ENCODE results near the gene SBF1.

The SBF1 gene

DNA sequence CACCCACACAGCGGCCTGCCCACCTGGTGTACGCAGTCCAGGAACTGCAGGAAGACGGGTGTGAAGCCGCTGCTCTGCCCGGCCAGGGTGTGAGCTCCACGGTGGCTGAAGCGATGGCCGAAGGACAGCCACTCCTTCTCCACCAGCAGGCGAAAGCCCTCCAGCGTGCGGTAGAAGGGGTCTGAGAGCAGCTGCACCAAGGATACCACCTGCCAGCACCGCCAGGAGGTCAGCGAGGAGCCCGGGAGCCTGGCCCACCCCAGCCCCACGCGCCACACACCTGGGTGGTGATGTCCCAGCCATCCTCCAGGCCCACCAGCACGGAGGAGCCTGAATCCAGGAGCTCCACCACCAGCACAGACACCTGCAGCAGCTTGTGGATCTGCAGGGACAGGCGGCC, 19.6 kb downstream of the SBF1 start:
- Histone ChIP-seq H3K14ac (ENCODE audit: low read length) (no peak overlapping the region), H3K9me3 (replicated peaks in 1 of 2; ENCODE audit: control insufficient read depth in 2 of 2, insufficient read depth in 1 of 2, low read depth in 1 of 2, low read length in 2 of 2) (peaks cover 0 to 2% of the 10 kb centered on the region in 2 donors), H3K4me3 (ENCODE audit: low read length in 2 of 2) (no peak overlapping the region), H3K36me3 (replicated peaks in 1 of 2; ENCODE audit: control insufficient read depth in 2 of 2, insufficient read depth in 2 of 2, low read length in 2 of 2) (peaks cover 54 to 94% of the 10 kb centered on the region in 2 donors), H3K27me3 (ENCODE audit: control insufficient read depth in 3 of 3, insufficient read depth in 3 of 3, low read depth in 1 of 3, low read length in 3 of 3) (no peaks in the 10 kb centered on the region), H3K9ac (ENCODE audit: low read depth, low read length, poor library complexity) (peak overlapping the region; percentile 30), H3K23ac (ENCODE audit: low read depth, low read length, poor library complexity) (peak overlapping the region; percentile 73), H3K4me2 (ENCODE audit: insufficient read depth, low read length, poor library complexity, severe bottlenecking) (no peak overlapping the region), H2AFZ (ENCODE audit: low read length) (no peak overlapping the region), H3K4me1 (ENCODE audit: control insufficient read depth in 2 of 2, insufficient read depth in 1 of 2, low read depth in 1 of 2, low read length in 2 of 2) (no peaks in the 10 kb centered on the region), H3K4ac (ENCODE audit: low read length) (no peak overlapping the region), H2AK5ac (ENCODE audit: low read depth, low read length) (no peak overlapping the region), H2BK12ac (ENCODE audit: low read length) (no peak overlapping the region), H2BK5ac (ENCODE audit: low read length) (peak overlapping the region; percentile 53), H2BK120ac (ENCODE audit: low read depth, low read length) (no peak overlapping the region), H2BK15ac (ENCODE audit: low read length) (no peak overlapping the region), H3K18ac (ENCODE audit: low read length) (no peak overlapping the region), H4K91ac (ENCODE audit: low read depth, low read length, poor library complexity) (no peak overlapping the region), H3K27ac (replicated peaks; ENCODE audit: low read length) (no peak overlapping the region), H4K8ac (ENCODE audit: low read depth, low read length) (no peak overlapping the region), H3K79me1 (ENCODE audit: low read depth, low read length) (peaks cover 5% of the 10 kb centered on the region)
- no peak for DNase-seq (ENCODE audit: low spot score)
- WGBS, 2 donors (ENCODE audit: extremely low coverage in 2 of 2, insufficient read length in 2 of 2, insufficient replicate concordance in 1 of 2): no CpG with 5 or more reads among the region's 18 CpGs

DNA sequence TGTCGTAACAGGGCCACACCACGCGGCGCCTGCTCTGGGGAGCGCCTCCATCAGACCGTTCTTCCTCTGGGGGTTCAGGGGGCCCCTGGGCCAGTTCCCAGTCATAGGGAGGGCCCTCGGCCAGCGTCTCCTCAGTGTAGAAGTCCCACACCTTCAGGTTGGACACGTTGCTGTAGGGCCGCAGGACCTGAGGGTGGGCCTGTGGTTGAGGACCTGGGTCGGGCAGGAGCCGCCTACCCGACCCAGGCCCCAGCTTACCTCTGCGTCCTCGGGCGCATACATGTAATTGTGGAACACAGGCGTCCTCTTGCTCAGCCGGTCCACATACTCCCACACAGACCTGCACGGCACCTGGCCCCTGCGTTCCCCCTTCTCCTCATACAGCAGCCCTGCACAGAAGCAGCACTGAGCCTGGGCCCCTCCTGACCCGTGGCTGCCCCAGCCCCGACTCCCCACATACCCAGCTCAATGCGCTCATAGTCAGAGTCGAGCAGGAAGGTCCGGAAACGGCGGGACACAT, 20.2 kb downstream of the SBF1 start:
- no peaks in the 10 kb centered on the region for H3K27me3 ChIP-seq (ENCODE audit: control insufficient read depth in 3 of 3, insufficient read depth in 3 of 3, low read depth in 1 of 3, low read length in 3 of 3)
- H3K14ac ChIP-seq (ENCODE audit: low read length): no peak overlapping the region
- H3K18ac ChIP-seq (ENCODE audit: low read length): no peak overlapping the region
- H4K8ac ChIP-seq (ENCODE audit: low read depth, low read length): no peak overlapping the region
- peak overlapping the region; percentile 53 for H2BK5ac ChIP-seq (ENCODE audit: low read length)
- H4K91ac ChIP-seq (ENCODE audit: low read depth, low read length, poor library complexity): no peak overlapping the region
- H3K9ac ChIP-seq (ENCODE audit: low read depth, low read length, poor library complexity): no peak overlapping the region
- DNase-seq (ENCODE audit: low spot score): no peak
- no peak overlapping the region for H2BK120ac ChIP-seq (ENCODE audit: low read depth, low read length)
- H3K79me1 ChIP-seq (ENCODE audit: low read depth, low read length): peaks cover 8% of the 10 kb centered on the region
- H2AK5ac ChIP-seq (ENCODE audit: low read depth, low read length): no peak overlapping the region
- H3K23ac ChIP-seq (ENCODE audit: low read depth, low read length, poor library complexity): peak overlapping the region; percentile 73
- H3K4me1 ChIP-seq (ENCODE audit: control insufficient read depth in 2 of 2, insufficient read depth in 1 of 2, low read depth in 1 of 2, low read length in 2 of 2): no peaks in the 10 kb centered on the region
- peaks cover 0 to 5% of the 10 kb centered on the region in 2 donors for H3K9me3 ChIP-seq (replicated peaks in 1 of 2; ENCODE audit: control insufficient read depth in 2 of 2, insufficient read depth in 1 of 2, low read depth in 1 of 2, low read length in 2 of 2)
- no peak overlapping the region for H2BK15ac ChIP-seq (ENCODE audit: low read length)
- H3K4ac ChIP-seq (ENCODE audit: low read length): no peak overlapping the region
- peaks cover 53 to 92% of the 10 kb centered on the region in 2 donors for H3K36me3 ChIP-seq (replicated peaks in 1 of 2; ENCODE audit: control insufficient read depth in 2 of 2, insufficient read depth in 2 of 2, low read length in 2 of 2)
- no peak overlapping the region for H3K27ac ChIP-seq (replicated peaks; ENCODE audit: low read length)
- no peak overlapping the region for H2AFZ ChIP-seq (ENCODE audit: low read length)
- no CpG with 5 or more reads among the region's 27 CpGs for WGBS, 2 donors (ENCODE audit: extremely low coverage in 2 of 2, insufficient read length in 2 of 2, insufficient replicate concordance in 1 of 2)
- no peak overlapping the region for H3K4me3 ChIP-seq (ENCODE audit: low read length in 2 of 2)
- H2BK12ac ChIP-seq (ENCODE audit: low read length): no peak overlapping the region
- no peak overlapping the region for H3K4me2 ChIP-seq (ENCODE audit: insufficient read depth, low read length, poor library complexity, severe bottlenecking)

GRCh38 chr22:50452649-50453048, 22.2 kb downstream of the SBF1 start:
- no peak for DNase-seq (ENCODE audit: low spot score)
- H3K36me3 ChIP-seq (replicated peaks in 1 of 2; ENCODE audit: control insufficient read depth in 2 of 2, insufficient read depth in 2 of 2, low read length in 2 of 2): peaks cover 51 to 91% of the 10 kb centered on the region in 2 donors
- H3K18ac ChIP-seq (ENCODE audit: low read length): no peak overlapping the region
- H4K91ac ChIP-seq (ENCODE audit: low read depth, low read length, poor library complexity): no peak overlapping the region
- H3K14ac ChIP-seq (ENCODE audit: low read length): no peak overlapping the region
- no peak overlapping the region for H2AK5ac ChIP-seq (ENCODE audit: low read depth, low read length)
- no peaks in the 10 kb centered on the region for H3K4me1 ChIP-seq (ENCODE audit: control insufficient read depth in 2 of 2, insufficient read depth in 1 of 2, low read depth in 1 of 2, low read length in 2 of 2)
- no peak overlapping the region for H2BK5ac ChIP-seq (ENCODE audit: low read length)
- no peak overlapping the region for H3K4ac ChIP-seq (ENCODE audit: low read length)
- no peak overlapping the region for H2AFZ ChIP-seq (ENCODE audit: low read length)
- H2BK15ac ChIP-seq (ENCODE audit: low read length): no peak overlapping the region
- no peak overlapping the region for H2BK12ac ChIP-seq (ENCODE audit: low read length)
- no CpG with 5 or more reads among the region's 5 CpGs for WGBS, 2 donors (ENCODE audit: extremely low coverage in 2 of 2, insufficient read length in 2 of 2, insufficient replicate concordance in 1 of 2)
- no peak overlapping the region for H3K27ac ChIP-seq (replicated peaks; ENCODE audit: low read length)
- no peak overlapping the region for H4K8ac ChIP-seq (ENCODE audit: low read depth, low read length)
- no peak overlapping the region for H3K9ac ChIP-seq (ENCODE audit: low read depth, low read length, poor library complexity)
- no peak overlapping the region for H3K4me2 ChIP-seq (ENCODE audit: insufficient read depth, low read length, poor library complexity, severe bottlenecking)
- H3K79me1 ChIP-seq (ENCODE audit: low read depth, low read length): peaks cover 8% of the 10 kb centered on the region
- peaks cover 0 to 5% of the 10 kb centered on the region in 2 donors for H3K9me3 ChIP-seq (replicated peaks in 1 of 2; ENCODE audit: control insufficient read depth in 2 of 2, insufficient read depth in 1 of 2, low read depth in 1 of 2, low read length in 2 of 2)
- H2BK120ac ChIP-seq (ENCODE audit: low read depth, low read length): no peak overlapping the region
- H3K4me3 ChIP-seq (ENCODE audit: low read length in 2 of 2): no peak overlapping the region
- H3K23ac ChIP-seq (ENCODE audit: low read depth, low read length, poor library complexity): no peak overlapping the region
- H3K27me3 ChIP-seq (ENCODE audit: control insufficient read depth in 3 of 3, insufficient read depth in 3 of 3, low read depth in 1 of 3, low read length in 3 of 3): no peaks in the 10 kb centered on the region

DNA sequence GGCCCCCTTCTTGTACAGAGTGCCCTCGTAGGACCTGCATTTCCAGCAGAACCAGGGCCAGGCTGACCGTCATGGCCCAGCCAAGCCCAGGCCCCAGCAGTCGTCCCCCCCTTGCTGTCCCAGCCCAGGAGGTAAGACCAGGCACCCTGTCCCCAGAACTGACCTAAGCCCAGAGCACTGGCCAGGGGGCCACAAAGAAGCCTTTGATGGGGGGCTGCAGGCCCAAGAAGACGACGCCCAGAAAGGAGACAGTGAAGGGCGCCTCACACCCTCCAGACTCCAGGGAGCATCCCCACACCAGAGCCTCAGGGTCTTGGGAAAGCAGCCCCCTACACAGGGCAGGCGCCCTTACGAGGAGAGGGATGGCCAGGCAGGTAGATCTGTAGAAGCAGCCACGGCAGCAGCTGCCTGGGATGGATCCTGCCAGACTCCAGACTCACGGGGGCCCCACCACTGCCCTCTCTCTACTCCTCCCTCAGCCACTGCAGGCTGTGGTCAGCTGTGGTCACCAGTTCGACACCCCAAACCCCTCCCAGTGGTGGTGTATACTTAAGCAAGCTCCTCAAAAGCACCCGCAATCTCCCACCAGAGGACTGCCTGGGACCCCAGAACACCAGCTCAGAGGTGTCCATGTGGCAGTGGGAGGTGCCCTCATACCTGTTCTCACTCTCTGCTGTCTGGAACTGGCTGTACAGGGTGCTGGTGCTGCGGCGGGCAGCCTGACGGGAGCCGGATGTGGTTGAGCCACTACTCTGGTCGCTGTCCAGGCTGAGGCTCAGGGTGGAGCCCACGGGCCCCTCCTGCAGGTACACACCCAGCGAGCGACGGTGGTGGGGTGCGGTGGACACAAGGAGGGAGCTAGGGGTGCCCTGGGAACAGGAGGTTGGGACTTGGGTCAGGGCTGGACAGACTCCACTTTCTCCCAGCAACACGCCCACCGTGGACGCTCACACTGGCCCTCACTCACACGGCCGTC, 27.0 kb downstream of the SBF1 start:
- Histone ChIP-seq H3K27ac (replicated peaks; ENCODE audit: low read length) (no peak overlapping the region), H2BK12ac (ENCODE audit: low read length) (no peak overlapping the region), H4K8ac (ENCODE audit: low read depth, low read length) (no peak overlapping the region), H3K9me3 (replicated peaks in 1 of 2; ENCODE audit: control insufficient read depth in 2 of 2, insufficient read depth in 1 of 2, low read depth in 1 of 2, low read length in 2 of 2) (peaks cover 0 to 4% of the 10 kb centered on the region in 2 donors), H3K4ac (ENCODE audit: low read length) (no peak overlapping the region), H3K14ac (ENCODE audit: low read length) (peak overlapping the region; percentile 56), H2AK5ac (ENCODE audit: low read depth, low read length) (no peak overlapping the region), H2BK5ac (ENCODE audit: low read length) (no peak overlapping the region), H3K27me3 (ENCODE audit: control insufficient read depth in 3 of 3, insufficient read depth in 3 of 3, low read depth in 1 of 3, low read length in 3 of 3) (no peaks in the 10 kb centered on the region), H3K4me1 (ENCODE audit: control insufficient read depth in 2 of 2, insufficient read depth in 1 of 2, low read depth in 1 of 2, low read length in 2 of 2) (peaks cover 0 to 4% of the 10 kb centered on the region in 2 donors), H2BK120ac (ENCODE audit: low read depth, low read length) (no peak overlapping the region), H3K4me3 (ENCODE audit: low read length in 2 of 2) (no peak overlapping the region), H3K9ac (ENCODE audit: low read depth, low read length, poor library complexity) (peak overlapping the region; percentile 21), H3K18ac (ENCODE audit: low read length) (no peak overlapping the region), H3K79me1 (ENCODE audit: low read depth, low read length) (peaks cover 5% of the 10 kb centered on the region), H3K36me3 (replicated peaks in 1 of 2; ENCODE audit: control insufficient read depth in 2 of 2, insufficient read depth in 2 of 2, low read length in 2 of 2) (peaks cover 35 to 89% of the 10 kb centered on the region in 2 donors), H3K23ac (ENCODE audit: low read depth, low read length, poor library complexity) (peak overlapping the region; percentile 6), H4K91ac (ENCODE audit: low read depth, low read length, poor library complexity) (no peak overlapping the region), H3K4me2 (ENCODE audit: insufficient read depth, low read length, poor library complexity, severe bottlenecking) (no peak overlapping the region), H2AFZ (ENCODE audit: low read length) (no peak overlapping the region), H2BK15ac (ENCODE audit: low read length) (no peak overlapping the region)
- WGBS, 2 donors (ENCODE audit: extremely low coverage in 2 of 2, insufficient read length in 2 of 2, insufficient replicate concordance in 1 of 2): no CpG with 5 or more reads among the region's 27 CpGs
- DNase-seq (ENCODE audit: low spot score): no peak

Data from neuronal stem cell (in vitro differentiated cells).